H1 (cell line): ENCODE data around the gene VARS2. TPM values are rescaled to one million over a fixed set of nuclear protein-coding genes. Genes with fewer than 3 reads are reported as not detected.

Experiments used
- CTCF ChIA-PET: fragments of 300-600 bp; sonication (Branson Sonifier 250); formaldehyde crosslinking; loops from one replicate; lab custom pipeline; 2021; ENCODE audit not compliant: partially characterized antibody; lab: Charles Lee
- POLR2A ChIA-PET: fragments of 300-600 bp; sonication (Branson Sonifier 250); formaldehyde crosslinking; loops from one replicate; lab custom pipeline; 2021; ENCODE audit warnings: inconsistent platforms; ENCODE audit not compliant: partially characterized antibody; lab: Charles Lee
- DNase-seq, 2 experiments: peaks; one replicate each; pipeline versions ENCODE4 v3.0.0 to v3.0.0-alpha.2; 2010 to 2022; ENCODE audit warnings: low spot score in 2 of 2, low read depth in 1 of 2, mixed read lengths in 1 of 2
- FAIRE-seq: peaks from 2 replicates; lab custom pipeline; 2011; peaks lifted over from hg19 to GRCh38; lab: Jason Lieb, UNC
- H2AFZ ChIP-seq: 2 replicates; pipeline ENCODE4 v1.8.1; 2012; ENCODE audit warnings: low read length, inconsistent platforms
- H2AK5ac ChIP-seq: 2 replicates; pipeline ENCODE4 v1.6.1; 2013; ENCODE audit warnings: low read depth, low read length
- H2BK120ac ChIP-seq: replicated peaks from 2 replicates; pipeline ENCODE3; 2013; ENCODE audit warnings: low read depth, low read length, inconsistent platforms
- H2BK12ac ChIP-seq: 2 replicates; pipeline ENCODE4 v1.6.1; 2013; ENCODE audit warnings: low read depth, low read length
- H2BK15ac ChIP-seq: 2 replicates; pipeline ENCODE4 v1.6.1; 2013; ENCODE audit warnings: low read length
- H2BK20ac ChIP-seq: 2 replicates; pipeline ENCODE4 v1.6.1; 2013; ENCODE audit warnings: low read length
- H2BK5ac ChIP-seq: 2 replicates; pipeline ENCODE4 v1.6.1; 2013; ENCODE audit warnings: low read depth, low read length
- H3K14ac ChIP-seq: 2 replicates; pipeline ENCODE4 v1.6.1; 2013; ENCODE audit warnings: inconsistent platforms; ENCODE audit not compliant: insufficient read length
- H3K18ac ChIP-seq: 2 replicates; pipeline ENCODE4 v1.6.1; 2013; ENCODE audit warnings: low read length; ENCODE audit errors: extremely low read depth
- H3K23ac ChIP-seq: 2 replicates; pipeline ENCODE4 v1.6.1; 2013; ENCODE audit warnings: inconsistent platforms; ENCODE audit not compliant: insufficient read length
- H3K23me2 ChIP-seq: 2 replicates; pipeline ENCODE4 v1.6.1; 2013; ENCODE audit warnings: low read depth, low read length
- H3K27ac ChIP-seq: 2 replicates; pipeline ENCODE4 v1.6.1; 2011; ENCODE audit warnings: low read depth, low read length, inconsistent platforms
- H3K27me3 ChIP-seq, 4 experiments: replicated peaks in 1 of 4; 1 replicate in 1 of 4; 2 replicates in 3 of 4; pipeline versions ENCODE4 v1.6.1 to v1.8.1; 2011 to 2013; ENCODE audit warnings: low read length in 3 of 4, mild to moderate bottlenecking in 3 of 4, inconsistent platforms in 2 of 4, mixed read lengths in 2 of 4, moderate library complexity in 1 of 4; ENCODE audit not compliant: control insufficient read depth in 3 of 4, insufficient read depth in 3 of 4; ENCODE audit errors: extremely low read depth in 1 of 4
- H3K36me3 ChIP-seq, 4 experiments: 2 replicates each; pipeline versions ENCODE4 v1.6.1 to v1.8.1; 2011 to 2013; ENCODE audit warnings: mild to moderate bottlenecking in 4 of 4, low read length in 3 of 4, moderate library complexity in 2 of 4, control low read depth in 1 of 4, inconsistent platforms in 1 of 4; ENCODE audit not compliant: insufficient read depth in 4 of 4, control insufficient read depth in 2 of 4
- H3K4ac ChIP-seq: replicated peaks from 2 replicates; pipeline ENCODE3; 2013; ENCODE audit warnings: low read length, low read depth, mixed read lengths, inconsistent platforms; ENCODE audit not compliant: insufficient read length
- H3K4me1 ChIP-seq, 4 experiments: replicated peaks in 1 of 4; 1 replicate in 1 of 4; 2 replicates in 3 of 4; pipeline versions ENCODE4 v1.6.1 to v1.8.1; 2011 to 2013; ENCODE audit warnings: low read length in 3 of 4, inconsistent platforms in 2 of 4, mixed read lengths in 1 of 4; ENCODE audit not compliant: insufficient read depth in 4 of 4, control insufficient read depth in 3 of 4
- H3K4me2 ChIP-seq, 2 experiments: 2 replicates each; pipeline versions ENCODE4 v1.6.1 to v1.8.1; 2011 to 2013; ENCODE audit warnings: low read depth in 2 of 2, low read length in 2 of 2, control low read depth in 1 of 2, inconsistent platforms in 1 of 2, mild to moderate bottlenecking in 1 of 2; ENCODE audit not compliant: insufficient read depth in 1 of 2
- H3K4me3 ChIP-seq, 4 experiments: fragments of 200-600, 300-600 bp in 1 of 4; sonication (generic), shearing (Covaris generic), sonication (Bioruptor Twin) in 1 of 4; 2 replicates each; pipeline versions ENCODE4 v1.5.1 to v1.8.1; 2011 to 2016; ENCODE audit warnings: low read length in 4 of 4, low read depth in 3 of 4, control low read depth in 2 of 4, inconsistent platforms in 2 of 4, mild to moderate bottlenecking in 2 of 4, mixed read lengths in 1 of 4, moderate library complexity in 1 of 4; ENCODE audit not compliant: insufficient read depth in 2 of 4; ENCODE audit errors: extremely low read depth in 1 of 4
- H3K56ac ChIP-seq: replicated peaks from 2 replicates; pipeline ENCODE3; 2013; ENCODE audit warnings: low read depth, mild to moderate bottlenecking, mixed read lengths, low read length, inconsistent platforms; ENCODE audit not compliant: insufficient read length
- H3K79me1 ChIP-seq: 2 replicates; pipeline ENCODE4 v1.6.1; 2013; ENCODE audit warnings: low read depth, low read length, control low read depth
- H3K79me2 ChIP-seq, 2 experiments: 2 replicates each; pipeline versions ENCODE4 v1.6.1 to v1.8.1; 2012 to 2013; ENCODE audit warnings: low read length in 2 of 2, mild to moderate bottlenecking in 2 of 2, inconsistent platforms in 1 of 2; ENCODE audit not compliant: insufficient read depth in 2 of 2, control insufficient read depth in 1 of 2
- H3K9ac ChIP-seq, 4 experiments: replicated peaks in 1 of 4; 1 replicate in 1 of 4; 2 replicates in 3 of 4; pipeline versions ENCODE4 v1.6.1 to v1.8.1; 2011 to 2013; ENCODE audit warnings: low read depth in 3 of 4, low read length in 3 of 4, control low read depth in 2 of 4, mild to moderate bottlenecking in 2 of 4, moderate library complexity in 2 of 4, inconsistent platforms in 1 of 4; ENCODE audit errors: extremely low read depth in 1 of 4
- H3K9me3 ChIP-seq, 2 experiments: 2 replicates each; pipeline versions ENCODE4 v1.6.1 to v1.8.1; 2012 to 2013; ENCODE audit warnings: mild to moderate bottlenecking in 2 of 2, moderate library complexity in 2 of 2, control low read depth in 1 of 2, inconsistent platforms in 1 of 2, low read depth in 1 of 2, low read length in 1 of 2, mixed read lengths in 1 of 2; ENCODE audit not compliant: insufficient read depth in 2 of 2
- H4K20me1 ChIP-seq, 2 experiments: replicated peaks in 1 of 2; 2 replicates each; pipeline versions ENCODE3 to v1.8.1; 2011 to 2013; ENCODE audit warnings: inconsistent platforms in 2 of 2, low read length in 2 of 2, mild to moderate bottlenecking in 1 of 2; ENCODE audit not compliant: insufficient read depth in 2 of 2, control insufficient read depth in 1 of 2
- H4K5ac ChIP-seq: 2 replicates; pipeline ENCODE4 v1.6.1; 2013; ENCODE audit warnings: low read length, low read depth, mixed read lengths, inconsistent platforms; ENCODE audit not compliant: insufficient read length
- H4K8ac ChIP-seq: 2 replicates; pipeline ENCODE4 v1.8.0; 2013; ENCODE audit warnings: mild to moderate bottlenecking, moderate library complexity, low read length, inconsistent platforms; ENCODE audit not compliant: insufficient read depth; ENCODE audit errors: extremely low read depth
- H4K91ac ChIP-seq: replicated peaks from 2 replicates; pipeline ENCODE3; 2013; ENCODE audit warnings: low read length, mixed read lengths, inconsistent platforms; ENCODE audit not compliant: insufficient read length
- GABPA ChIP-seq: IDR thresholded peaks from 2 replicates; pipeline ENCODE4 v1.6.1; 2011; ENCODE audit warnings: mild to moderate bottlenecking, low read length, moderate library complexity, borderline replicate concordance; ENCODE audit not compliant: insufficient read depth
- polyA plus RNA-seq, 7 experiments: library from polyadenylated mRNA; depleted of rRNA in 3 of 7; stranded (reverse) in 5 of 7; unstranded in 2 of 7; fragments of >200 nt in 5 of 7; fragments of 200-250 nt in 2 of 7; gene quantifications; 1 replicate in 5 of 7; 2 replicates in 1 of 7; 4 replicates in 1 of 7; pipeline versions ENCODE4 v1.2.1 to v1.2.3, GENCODE V29; 2011 to 2013; ENCODE audit warnings: missing spikeins in 2 of 7, mixed read lengths in 2 of 7
- total RNA-seq: library from RNA; stranded (reverse); fragmentation: NEBNext Ultra II Directional; extraction: Animal tissue kit (Norgen Biotek cat#: 25700); gene quantifications from 2 replicates; pipeline ENCODE4 v1.2.1, GENCODE V29; 2021

VARS2 gene
- total and polyA plus RNA-seq, 2 of the 8 experiments (the other 6 are each of a cell fraction or from before 2014, with no cell fraction given) = 26.8 to 47.7 TPM

DNA sequence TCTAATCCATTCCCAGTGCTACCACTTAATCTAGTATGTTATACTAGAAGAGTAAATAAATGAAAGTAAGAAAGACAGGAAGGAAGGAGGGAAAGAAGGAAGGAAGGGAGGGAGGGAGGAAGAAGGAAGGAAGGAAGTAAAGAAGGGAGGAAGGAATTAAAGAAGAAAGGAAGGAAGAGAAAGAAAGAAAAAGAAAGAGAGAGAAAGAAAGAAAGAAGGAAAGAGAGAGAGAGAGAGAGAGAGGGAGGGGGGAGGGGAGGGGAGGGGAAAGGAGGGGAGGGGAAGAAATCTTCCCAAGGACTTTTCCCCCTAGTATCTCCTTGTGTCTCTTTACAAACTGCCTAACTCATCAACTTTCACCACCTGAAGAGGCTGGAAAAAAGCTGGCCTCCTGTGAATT, 48.7 kb downstream of the VARS2 start:
- no peak for DNase-seq
- Histone ChIP-seq H3K14ac (no peak overlapping the region), H3K4me3 (no peak overlapping the region), H4K8ac (no peak overlapping the region), H3K27me3 (no peaks in the 10 kb centered on the region), H3K4ac (no peak overlapping the region), H3K23ac (no peak overlapping the region), H3K23me2 (no peaks in the 10 kb centered on the region; the same call in 1 of the 2 replicates), H3K9me3 (no peaks in the 10 kb centered on the region), H3K4me1 (no peaks in the 10 kb centered on the region), H3K56ac (no peak overlapping the region), H3K79me2 (no peaks in the 10 kb centered on the region), H2BK15ac (no peak overlapping the region), H2BK20ac (no peak overlapping the region), H3K79me1 (no peaks in the 10 kb centered on the region), H3K18ac (no peak overlapping the region), H2BK120ac (no peak overlapping the region), H3K4me2 (no peak overlapping the region), H2BK5ac (no peak overlapping the region), H4K5ac (no peak overlapping the region), H2BK12ac (no peak overlapping the region), H3K9ac (no peak overlapping the region), H2AFZ (no peak overlapping the region), H3K27ac (no peak overlapping the region), H3K36me3 (no peaks in the 10 kb centered on the region), H4K91ac (no peak overlapping the region), H4K20me1 (no peaks in the 10 kb centered on the region), H2AK5ac (no peak overlapping the region)
- CTCF ChIA-PET = no interaction called here
- POLR2A ChIA-PET = no interaction called here
- no peak for FAIRE-seq
- TF ChIP-seq GABPA = no peak
